Stimulated activated CD8-positive, alpha-beta memory T cell treated with anti-CD3 and anti-CD28 coated beads, Interleukin-4, amount 100 ng/mL, for 48 hours (primary cell): ENCODE data around the gene SIK3.

Experiments
- DNase-seq: peaks from one replicate; pipeline ENCODE4 v3.0.0-alpha.2; 2020

SIK3 gene

DNA sequence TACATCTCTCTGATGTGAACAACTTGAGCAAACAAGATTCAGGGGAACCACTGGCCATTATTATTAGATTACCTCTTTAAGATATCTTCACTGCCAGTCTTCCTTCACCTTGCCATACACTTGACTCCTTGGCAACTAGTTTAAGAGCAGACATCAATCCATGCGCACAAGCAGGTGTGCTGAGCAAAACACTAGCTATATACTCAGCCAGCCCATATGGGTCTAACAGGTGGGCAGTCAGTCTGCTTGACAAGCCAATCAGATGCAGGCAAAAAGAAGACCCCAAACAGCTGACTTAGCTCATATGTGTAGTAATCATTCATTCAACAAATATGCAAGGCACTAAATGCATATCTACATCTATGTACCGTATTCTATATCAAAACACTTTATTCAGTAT, 101.2 kb downstream of the SIK3 start:
- DNase-seq, result no peak

DNA sequence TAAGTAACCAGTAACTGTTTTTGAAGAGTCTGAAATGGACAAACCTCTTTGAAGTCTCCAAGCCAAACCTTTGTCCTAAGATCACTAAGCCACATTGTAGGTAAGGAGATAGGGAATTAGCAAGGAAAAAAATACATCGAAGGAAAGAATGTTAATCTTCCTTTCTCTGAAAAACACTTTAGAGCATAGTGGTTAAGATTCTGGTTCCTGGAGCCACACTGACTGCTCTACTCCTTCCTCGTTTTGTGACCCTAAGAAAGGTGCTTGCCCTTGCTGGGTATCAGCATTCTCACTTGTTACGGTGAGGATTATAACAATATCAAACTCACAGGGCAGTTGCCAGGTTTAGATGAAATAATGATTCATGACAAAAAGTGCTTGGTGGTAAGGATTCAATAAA, 104.0 kb downstream of the SIK3 start:
- DNase-seq, result no peak

DNA sequence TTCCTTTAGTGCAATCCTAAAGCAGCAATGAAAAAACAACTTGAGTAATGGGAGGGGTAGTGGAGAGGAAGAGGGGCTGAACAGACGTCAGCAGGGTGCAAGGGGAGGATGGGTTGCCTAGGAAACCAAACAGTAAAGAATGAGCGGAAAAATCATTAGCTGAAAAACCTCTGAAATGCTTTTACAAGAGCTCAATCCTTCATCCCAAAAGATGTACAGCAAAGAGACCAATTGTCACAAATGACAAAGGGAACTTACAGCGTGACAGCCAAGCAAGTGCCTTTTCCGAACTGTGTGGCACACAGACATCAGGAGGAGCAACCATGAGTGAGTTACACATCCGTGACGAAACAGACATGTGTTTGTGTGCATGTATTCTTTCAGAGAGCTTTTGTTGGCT, 104.6 kb downstream of the SIK3 start:
- no peak for DNase-seq

DNA sequence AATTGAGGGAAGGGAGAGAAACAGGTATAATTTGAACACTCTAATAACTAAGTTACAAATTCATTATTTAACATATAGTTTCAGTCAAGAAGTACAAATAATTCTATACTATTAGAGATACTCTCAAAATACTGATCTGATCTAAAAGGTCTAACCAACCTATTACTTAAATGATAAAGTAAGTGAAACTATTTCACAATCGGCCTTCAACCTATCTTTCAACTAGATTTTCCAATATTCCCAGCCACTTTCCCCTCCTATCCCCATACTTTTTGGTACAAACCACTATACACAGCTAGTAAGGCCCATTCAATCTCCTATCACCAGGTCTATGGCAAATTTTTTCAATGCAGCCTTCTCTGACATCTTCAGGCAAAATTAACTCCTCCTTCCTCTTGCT, 106.7 kb downstream of the SIK3 start:
- no peak for DNase-seq

DNA sequence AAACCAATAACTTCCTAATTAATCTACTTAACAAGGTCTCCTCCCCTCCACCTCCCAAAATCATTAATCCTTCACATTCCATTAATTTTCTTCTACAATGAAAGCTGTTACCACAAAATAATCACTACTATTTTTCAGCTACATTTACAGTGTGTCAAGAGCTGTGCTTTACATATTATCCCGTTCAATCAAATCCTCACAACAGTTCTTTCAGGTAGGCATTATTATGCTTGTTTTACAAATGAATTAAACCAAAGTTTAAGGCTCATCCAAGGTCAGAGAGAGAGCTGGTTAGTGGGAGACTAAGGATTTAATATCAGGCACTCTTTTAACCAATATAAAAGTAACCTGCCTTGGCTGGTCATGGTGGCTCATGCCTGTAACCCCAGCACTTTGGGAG, 107.4 kb downstream of the SIK3 start:
- DNase-seq, result no peak

DNA sequence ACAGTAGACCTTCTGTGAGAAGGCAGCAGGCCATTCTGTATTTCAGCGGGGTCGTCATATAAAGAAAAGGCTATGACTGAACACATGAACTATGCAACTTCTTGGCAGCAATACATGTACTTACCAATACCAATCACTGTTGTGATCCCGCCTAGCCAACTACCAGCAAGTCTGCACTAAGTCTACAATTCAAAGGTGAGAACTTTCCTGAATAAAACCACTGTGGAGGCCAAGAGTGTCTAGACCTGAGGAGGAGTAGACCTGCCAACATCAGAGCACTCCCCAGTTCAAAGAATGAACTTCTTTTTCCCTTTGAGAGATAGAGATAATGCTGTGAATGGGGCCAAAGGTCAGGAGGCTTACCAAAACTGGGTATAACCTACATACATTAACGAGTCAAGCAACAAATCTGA, 108.2 kb downstream of the SIK3 start:
- no peak for DNase-seq

DNA sequence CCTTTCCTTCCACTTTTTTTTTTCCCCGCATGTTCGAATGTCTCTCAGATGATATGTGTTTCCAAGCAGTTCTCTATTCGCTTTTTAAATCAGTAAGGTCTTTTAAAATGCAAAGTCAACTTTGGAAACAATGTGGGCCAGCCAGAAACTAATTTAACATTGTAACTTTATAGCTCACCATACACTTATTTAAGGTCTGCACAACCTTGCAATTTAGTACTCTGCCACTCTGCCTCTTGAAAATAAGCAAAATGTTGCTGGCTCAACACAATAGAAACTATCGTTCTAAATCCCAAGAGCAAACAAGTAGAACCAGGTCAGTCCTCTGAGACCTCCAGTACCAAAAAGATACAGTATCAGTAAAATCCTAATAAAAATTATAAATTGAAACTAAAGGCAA, 109.0 kb downstream of the SIK3 start:
- DNase-seq, result no peak

DNA sequence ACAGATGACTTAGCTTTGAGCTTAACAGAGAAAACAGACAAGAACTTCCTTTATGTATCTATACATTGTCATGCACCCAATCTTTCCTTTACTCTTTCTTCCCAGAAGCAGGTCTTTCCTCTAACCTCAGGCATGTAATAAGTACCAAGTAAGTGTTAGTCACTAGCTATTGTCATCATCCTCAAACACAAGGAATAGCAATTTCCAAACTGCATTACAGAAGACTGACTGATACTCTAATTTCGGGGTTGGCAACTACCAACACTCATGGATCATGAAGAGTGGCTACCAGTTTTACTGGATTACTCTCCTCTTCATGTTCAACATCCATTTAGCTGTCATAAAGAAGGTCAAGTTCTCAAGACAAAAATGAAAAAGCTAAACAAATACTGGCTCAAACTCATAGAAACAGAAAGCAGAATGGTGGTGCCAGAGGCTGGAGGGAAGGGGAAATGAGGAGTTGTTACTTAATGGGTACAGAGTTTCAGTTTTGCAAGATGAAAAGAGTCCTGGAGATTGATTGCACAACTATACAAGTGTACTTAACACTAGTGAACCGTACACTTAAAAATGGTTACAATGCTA, 111.6 kb downstream of the SIK3 start:
- DNase-seq, result no peak

DNA sequence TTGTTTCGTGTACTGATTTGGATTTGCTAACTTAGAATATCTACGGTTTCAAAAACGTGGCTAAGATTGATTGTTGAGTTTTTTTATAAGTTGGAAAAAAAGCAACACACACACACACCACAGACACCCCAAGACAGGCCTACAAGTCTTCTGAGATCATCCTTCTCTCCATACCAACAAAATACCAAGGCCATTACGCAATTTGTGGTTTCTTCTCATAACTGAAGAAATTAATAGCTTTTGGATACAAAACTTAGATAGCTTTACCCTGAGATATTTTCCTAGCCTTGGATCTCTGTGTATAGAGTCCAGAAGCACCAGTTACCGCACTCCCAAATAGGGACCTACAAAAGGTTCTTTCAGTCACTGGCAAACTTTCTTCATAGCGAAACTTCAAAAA, 113.6 kb downstream of the SIK3 start:
- DNase-seq, result no peak

DNA sequence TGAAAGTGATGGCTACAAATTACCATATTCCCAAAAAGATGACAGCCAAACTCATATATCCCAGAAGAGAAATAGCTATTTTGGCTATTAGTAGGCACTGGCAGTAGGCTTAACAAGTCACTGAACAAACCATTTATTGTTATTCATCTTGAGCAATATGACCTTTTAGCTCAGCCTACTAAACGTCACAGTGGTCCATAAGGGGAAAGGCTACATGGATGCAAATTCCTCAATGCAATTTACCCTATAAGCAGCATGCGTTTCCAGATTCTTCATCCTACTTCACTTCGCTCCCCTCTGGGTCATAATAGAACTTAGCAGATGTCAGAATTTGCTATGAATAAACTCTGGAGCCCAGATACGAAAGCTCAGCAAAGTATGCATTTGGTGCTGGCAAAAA, 114.0 kb downstream of the SIK3 start:
- no peak for DNase-seq

DNA sequence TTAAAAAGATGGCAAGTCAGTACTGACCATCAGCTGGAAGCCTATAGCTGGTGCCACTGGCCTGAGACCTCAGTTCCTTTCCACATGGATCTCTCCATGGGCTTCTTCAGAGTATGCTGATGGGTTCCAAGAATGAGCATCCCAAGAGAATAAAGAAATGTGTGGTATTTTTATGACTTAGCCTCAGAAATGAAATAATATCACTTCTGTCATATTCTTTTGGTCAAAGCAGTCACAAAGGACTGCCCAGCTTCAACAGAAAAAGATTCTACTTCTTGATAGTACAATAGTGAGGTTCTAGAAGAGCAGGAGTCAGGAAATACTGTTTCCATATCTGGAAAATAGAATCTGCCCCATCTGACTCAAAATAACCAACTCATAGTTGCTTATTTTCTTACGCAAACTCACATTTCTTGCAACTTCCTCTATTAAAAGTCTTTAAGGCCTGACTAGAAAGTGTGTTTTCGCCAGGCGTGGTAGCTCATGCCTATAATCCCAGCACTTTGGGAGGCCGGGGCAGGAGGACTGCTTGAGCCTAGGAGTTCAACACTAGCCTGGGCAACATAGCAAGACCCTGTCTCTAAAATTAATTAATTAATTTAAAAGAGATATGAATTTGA, 116.9 kb downstream of the SIK3 start:
- no peak for DNase-seq

DNA sequence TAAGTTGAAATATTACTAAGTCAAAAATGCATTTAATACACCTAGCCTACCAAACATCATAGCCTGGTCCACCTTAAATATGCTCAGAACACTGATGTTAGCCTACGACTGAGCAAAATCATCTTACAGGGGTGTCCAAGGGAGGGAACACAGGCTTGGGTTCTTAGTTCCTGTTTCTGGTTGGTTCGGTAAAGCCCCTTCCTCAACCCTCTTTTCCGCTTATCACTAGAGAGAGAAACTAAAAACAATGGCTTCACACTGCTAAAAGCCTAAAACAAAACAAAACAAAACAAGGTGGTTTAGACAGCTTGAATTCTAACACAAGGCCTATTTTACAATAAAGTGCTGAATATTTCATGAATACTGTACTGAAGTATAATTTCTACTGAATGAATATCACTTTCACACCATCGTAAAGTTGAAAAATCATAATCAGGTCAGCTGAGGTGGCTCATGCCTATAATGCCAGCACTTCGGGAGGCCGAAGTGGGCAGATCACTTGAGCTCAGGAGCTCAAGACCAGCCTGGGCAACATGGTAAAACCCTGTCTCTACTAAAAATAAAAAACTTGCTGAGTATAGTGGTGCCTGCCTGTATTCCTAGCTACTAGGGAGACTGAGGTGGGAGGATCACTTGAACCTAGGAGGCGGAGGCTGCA, 118.0 kb downstream of the SIK3 start:
- DNase-seq, result no peak

DNA sequence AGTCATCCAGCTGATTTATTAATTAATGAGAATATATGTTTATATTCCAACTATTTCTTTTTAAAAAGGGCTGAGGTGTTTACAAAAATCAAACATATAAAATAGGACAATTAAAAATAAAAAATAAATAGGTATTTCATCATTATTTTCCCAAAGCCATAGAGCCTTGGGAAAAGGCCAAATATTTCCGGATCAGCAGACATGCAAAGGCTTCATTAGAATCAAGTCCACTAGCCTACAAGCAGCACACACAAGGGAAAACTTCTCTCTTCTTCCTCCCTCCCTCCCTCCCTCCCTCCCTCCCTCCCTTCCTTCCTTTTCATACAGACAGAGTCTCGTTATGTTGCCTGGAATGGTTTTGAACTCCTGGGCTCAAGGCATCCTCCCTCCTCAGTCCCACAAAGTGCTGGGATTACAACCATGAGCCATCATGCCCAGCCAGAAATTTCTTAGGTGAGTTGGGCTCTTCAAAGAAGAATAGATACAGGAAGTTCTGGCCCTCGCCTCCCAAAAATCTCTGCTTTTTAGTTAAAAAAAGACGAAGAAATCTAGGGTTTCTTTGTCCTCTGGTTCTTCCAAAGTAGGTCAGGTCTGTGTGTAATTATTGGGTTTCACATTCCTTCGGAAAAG, 121.2 kb downstream of the SIK3 start:
- no peak for DNase-seq

DNA sequence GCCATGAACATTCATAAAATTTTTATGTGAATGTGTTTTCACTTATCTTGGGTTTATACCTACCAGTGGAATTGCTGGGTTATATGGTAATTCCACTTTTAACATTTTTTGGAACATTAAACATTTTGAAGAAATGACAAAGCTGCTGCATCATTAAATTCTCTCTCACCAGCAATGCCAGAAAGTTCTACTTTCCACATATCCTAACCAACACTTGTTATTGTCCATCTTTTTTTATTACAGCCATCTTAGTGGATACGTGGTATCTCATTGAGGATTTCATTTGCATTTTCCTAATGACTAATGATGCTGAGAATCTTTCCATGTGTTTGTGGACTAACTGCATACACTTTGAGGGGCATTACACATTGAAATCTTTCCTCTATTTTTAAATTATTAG, 122.6 kb downstream of the SIK3 start:
- no peak for DNase-seq

DNA sequence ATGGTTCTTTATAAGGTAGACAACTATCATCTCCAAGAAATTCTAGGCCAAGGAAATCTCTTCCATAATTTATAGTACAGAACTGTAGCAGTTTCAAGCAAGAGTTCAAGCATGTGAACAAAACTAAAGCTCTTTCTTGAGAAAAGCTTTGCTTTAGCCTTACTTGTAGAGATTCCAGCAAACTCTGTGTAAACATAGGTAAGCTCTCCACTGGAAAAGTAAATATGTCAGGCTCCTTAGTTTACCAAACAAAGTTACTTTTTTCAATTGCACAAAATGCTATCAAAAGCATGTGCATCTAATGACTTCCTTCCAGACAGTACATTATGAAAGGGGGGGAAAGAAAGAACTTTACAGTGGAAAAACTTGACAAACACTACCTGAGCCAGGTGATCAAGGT, 125.0 kb downstream of the SIK3 start:
- DNase-seq, result no peak

DNA sequence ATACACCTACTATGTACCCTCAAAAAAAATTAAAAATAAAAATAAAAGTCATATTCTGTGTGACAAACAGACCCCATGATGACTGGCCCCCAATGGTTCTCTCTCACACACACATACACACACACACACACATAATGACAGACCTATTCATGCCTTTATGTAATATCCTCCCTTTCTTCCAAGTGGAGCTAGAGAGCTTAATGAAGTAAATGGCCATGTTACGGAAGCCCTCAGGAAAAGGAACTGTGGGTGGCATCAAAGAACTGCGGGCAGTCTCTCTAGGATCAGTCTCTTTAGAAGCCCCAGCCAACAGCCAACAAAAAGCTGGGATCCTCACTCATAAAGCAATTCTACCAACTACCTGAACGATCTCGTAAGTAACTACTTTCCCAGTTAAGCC, 125.5 kb downstream of the SIK3 start:
- no peak for DNase-seq

DNA sequence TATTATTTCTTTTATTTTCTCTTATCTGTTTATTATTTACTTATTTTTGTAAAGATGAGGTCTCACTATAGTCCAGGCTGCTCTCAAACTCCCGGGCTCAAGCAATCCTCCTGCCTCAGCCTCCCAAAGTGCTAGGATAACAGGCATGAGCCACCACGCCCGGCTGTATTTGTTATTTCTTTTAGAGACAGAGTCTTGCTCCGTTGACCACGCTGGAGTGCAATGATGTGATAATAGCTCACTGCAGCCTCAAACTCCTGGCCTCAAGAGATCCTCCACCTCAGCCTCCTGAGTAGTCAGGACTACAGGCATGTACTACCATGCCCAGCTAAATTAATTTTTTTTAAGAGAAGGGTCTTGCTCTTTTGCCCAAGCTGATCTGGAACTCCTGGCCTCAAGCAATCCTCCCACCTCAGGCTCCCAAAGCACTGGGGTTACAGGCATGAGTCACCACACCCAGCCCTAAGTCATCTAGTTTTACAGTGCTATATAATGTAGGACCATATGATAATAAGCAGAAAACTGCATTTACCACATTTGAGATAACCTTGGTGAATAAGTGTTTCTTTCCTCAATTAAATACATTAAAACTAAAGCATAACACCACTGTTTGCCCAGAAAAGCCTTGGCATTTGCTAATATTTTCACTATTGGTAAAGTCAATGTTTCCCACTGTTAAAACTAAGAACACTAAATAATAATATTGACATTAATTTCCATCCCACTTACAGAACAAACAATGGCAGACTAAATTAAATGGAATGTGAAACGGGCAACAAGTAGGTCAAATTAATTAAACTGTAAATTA, 127.5 kb downstream of the SIK3 start:
- DNase-seq, result no peak

DNA sequence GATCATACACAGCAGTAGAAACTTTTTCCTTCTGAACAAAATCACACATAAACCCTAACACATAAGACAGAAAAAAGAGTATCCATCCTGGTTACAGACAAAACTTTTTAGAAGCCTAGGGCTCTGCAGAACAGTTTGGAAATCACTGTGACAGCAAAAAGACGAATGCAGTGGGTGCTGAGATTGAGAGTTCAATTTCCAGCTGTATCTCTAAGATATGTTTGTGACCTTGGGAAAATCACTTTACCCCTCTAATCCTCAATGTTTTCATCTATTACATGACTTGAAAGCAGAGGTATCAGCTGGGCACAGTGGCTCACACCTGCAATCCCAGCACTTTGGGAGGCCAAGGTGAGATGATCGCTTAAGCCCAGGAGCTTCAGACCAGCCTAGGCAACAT, 128.5 kb downstream of the SIK3 start:
- DNase-seq, result no peak

DNA sequence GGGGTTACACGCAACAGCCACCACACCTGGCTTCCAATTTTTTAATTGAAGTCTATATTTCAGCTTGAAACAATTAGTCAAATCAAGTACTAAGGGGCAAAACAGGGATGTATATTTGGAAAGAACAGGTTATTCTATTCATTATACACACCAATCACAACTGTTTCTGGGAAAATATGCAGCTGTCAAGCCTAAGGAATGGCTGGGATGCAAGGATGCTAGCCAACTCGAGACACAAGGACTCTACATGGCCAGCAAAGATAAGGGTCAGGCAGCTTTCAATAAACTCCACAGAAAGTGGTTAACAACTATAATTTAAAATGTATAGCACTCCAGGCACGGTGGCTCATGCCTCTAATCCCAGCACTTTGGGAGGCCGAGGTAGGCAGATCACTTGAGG, 134.0 kb downstream of the SIK3 start:
- DNase-seq, result no peak

DNA sequence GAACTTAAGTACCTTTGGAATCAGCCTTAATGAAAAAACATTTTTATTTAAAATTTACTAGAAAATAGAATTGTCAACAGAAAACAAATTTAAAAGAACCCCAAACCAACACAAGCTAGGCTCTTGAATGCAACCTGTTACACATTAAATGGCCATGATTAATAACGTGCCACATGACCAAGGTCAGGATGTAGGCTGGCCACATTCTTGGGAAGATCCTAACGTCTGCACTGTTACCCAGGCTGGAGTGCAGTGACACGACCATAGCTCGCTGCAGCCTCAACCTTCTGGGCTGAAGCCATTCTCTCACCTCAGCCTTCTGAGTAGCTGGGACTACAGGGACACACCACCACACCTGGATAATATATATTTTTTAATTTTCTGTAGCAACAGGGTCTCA, 134.4 kb downstream of the SIK3 start:
- DNase-seq, result no peak

DNA sequence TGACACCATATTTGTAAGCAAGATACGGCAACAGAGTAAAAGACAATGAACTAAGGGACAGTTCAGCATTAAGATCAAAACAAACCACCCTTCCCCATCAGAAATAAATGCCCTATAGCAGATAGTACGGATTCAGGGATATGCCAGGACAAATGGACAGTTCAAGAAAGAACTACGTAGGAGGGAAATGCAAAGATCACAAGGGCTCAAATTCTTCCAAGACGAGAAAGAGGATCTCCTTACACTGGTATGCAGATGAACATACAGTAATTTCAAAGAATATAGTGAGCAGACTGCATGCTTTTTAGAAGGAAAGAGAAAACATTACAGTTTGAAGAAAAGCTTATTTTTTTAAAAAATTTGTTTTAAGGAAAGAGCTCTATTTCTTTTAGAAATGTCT, 136.1 kb downstream of the SIK3 start:
- no peak for DNase-seq

DNA sequence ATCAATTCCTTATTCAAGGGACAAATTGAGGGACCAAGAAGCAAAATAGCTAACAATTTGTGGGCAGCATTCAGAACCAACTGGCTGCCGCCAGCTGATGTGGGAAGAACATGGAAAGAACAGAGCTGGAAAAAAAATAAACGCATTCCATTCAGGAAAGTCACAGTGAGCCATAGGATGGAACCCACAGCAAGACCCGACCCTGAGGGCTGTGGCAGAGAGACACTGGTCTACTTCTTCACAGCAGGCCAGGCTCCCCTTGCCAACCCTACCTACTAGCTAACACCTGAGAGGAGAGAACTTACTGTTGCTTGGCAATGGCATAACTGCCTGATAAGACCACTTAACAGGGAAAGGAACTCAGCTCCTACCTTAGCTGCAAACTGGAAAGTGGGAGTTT, 137.3 kb downstream of the SIK3 start:
- DNase-seq, result no peak

DNA sequence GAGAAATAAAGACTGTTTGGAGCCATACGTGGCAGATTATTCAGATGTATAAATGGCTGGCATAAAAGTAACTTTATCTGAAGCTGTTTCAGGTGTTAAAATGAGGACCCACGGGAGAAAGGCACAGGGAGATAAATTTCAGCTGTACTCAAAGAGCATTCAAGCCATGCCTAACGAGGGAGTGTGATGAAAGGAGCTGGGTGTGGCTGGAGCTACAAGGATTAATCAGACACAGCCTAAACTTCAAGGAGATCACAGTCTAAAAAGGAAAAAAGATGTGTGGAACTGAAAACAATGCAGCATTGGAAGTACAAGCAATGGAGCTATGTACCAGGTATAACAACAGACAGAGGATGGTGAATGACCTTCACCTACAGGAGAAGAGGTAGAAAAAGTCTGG, 140.0 kb downstream of the SIK3 start:
- no peak for DNase-seq

DNA sequence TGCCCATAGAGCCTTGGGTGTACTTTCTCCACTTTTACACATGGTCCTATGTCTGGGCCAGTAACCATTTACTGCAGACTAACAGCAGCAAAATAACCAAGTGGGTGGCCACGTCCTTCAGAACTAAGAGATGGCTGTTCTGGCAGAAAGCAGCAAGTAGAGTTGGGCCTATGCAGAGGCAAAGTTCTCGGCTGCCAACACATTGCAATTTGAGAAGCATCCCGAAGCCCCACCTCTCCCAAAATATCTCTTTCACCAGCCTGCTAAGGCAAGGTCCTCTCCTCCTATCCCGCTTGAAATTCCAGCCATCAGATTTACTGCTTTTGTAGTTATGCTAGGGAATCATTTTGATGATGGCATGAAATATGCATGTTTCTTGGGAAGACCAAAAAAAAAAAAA, 142.3 kb downstream of the SIK3 start:
- no peak for DNase-seq
